KBM-7 (cell line): ENCODE measurements around the gene LDHAL6B.
"Not testable (repeated sequence)": the region's sequence is repeated elsewhere in the genome, so short reads cannot be mapped to it uniquely, and the experiment has no call there.

ENCODE experiments used
- DNase-seq: peaks from one replicate; pipeline ENCODE4 v3.0.0-alpha.2; 2015
- in situ Hi-C: fragments of 300-500 bp; cut with MboI; formaldehyde crosslinking; loops from 2 replicates; pipeline ENCODE4 v1.14.3; 2020; ENCODE audit warnings: low sequenced_read_pairs, low pct_unique_long_range_greater_than_20kb, mixed read lengths

The LDHAL6B gene

GRCh38 chr15:59206623-59207183 lies at the start of gene LDHAL6B:
Gene LDHAL6B (plus strand): TSS chr15:59206843. CDS start chr15:59206941, 98 bp downstream.
- in situ Hi-C loops = no loop called here
- no peak for DNase-seq

- in situ Hi-C loops = no loop called here
- DNase-seq = no peak
These were observed 49.2 kb upstream of the LDHAL6B start for GRCh38 chr15:59157396-59157795.

GRCh38 chr15:59157840-59158700 lies 48.6 kb upstream of the LDHAL6B start:
- no peak for DNase-seq
- in situ Hi-C loops = no loop called here

DNA sequence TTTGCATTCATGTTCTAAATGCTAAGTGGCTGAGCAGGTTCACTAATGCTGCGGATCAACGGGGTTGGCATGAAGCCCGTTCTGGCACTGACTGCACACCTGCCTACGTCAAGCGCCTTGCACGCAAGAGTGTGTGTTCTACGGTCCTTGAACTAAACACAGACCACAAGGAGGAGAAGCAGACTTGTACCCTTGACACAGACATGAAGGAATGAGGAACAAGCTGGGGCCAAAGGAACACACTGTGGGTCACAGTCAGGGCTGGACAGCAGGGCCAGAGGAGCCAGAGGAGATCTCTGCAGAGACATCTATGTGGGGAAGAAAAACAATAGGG lies 48.0 kb upstream of the LDHAL6B start:
- DNase-seq = no peak
- in situ Hi-C loops = no loop called here

DNA sequence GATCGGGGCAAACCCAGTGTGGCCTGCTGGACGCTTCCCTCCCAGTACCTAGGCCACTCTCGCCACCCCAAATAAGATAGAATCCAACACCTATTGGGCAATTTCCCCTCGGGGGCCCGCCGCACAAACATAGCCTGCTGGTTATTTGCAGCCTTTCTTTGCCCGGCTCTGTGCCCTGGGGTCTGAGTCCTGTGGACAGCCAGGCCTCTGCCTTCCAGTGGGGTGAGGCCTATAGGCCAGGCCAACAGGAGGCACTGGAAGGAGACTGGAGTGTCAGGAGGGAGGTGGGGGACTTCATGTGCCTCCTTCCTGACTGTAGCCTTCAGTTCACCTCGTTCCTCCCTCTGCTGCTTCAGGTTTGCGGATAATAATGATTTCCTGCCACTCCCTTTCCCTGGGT lies 47.4 kb upstream of the LDHAL6B start:
- in situ Hi-C loops = no loop called here

GRCh38 chr15:59160880-59161593 lies 45.6 kb upstream of the LDHAL6B start:
- in situ Hi-C loops = no loop called here
- DNase-seq = peak; percentile 20

More for the DNA sequence above, 47.4 kb upstream of the LDHAL6B start:
- no peak for DNase-seq

GRCh38 chr15:59162080-59162479 lies 44.6 kb upstream of the LDHAL6B start:
- DNase-seq, in situ Hi-C loops: not testable (repeated sequence)

GRCh38 chr15:59165726-59166125 lies 40.9 kb upstream of the LDHAL6B start:
- peak; percentile 65 for DNase-seq

GRCh38 chr15:59166166-59166565 lies 40.5 kb upstream of the LDHAL6B start:
- in situ Hi-C loops = no loop called here
- DNase-seq = no peak

More at GRCh38 chr15:59165726-59166125, 40.9 kb upstream of the LDHAL6B start:
- in situ Hi-C loops = no loop called here

DNA sequence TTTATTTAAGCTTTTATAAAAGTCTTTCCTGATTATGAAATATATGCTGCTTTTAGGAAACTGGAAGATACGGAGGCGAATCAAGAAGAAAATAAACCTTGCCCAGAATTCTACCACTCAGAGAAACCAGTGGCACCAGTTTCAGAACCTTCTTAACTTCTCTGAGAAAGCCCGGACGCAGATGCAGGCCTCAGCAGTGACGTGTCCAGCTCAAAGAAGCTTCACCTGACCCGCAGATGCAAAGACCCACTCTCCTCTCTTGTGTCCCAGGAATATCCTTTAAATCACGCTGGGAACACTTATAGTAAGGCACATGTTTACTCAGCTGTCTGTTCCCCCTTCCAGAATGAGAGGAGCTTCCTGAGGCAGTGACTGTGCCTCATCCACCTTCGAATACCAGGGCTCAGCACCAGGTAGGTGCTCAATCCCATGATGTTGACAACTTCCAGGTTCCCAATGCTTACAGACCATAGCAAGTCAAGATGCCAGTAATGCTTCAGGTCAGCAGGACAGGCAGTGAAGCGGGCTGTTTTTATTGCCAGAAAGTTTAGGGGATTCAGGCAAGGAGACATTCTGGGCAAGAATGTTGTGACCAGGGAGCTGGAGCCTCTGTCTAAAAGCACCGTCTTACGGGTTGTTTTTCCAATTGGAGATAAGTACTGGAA lies 39.9 kb upstream of the LDHAL6B start:
- DNase-seq = no peak
- in situ Hi-C loops = no loop called here

DNA sequence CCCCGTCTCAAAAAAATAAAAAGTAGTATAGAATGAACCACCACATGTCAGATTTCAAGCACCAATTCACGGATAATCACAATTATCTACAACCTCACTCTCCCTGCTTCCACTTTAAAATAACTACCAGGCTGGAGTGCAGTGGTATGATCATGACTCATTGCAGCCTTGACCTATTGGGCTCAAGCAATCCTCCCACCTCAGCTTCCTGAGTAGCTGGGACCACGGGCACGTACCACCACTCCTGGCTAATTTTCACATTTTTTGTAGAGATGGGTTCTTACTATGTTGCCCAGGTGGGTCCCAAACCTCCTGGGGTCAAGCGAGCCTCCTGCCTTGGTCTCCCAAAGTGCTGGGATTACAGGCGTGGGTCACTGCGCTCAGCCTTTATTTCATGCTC lies 38.1 kb upstream of the LDHAL6B start:
- no peak for DNase-seq
- in situ Hi-C loops = no loop called here

DNA sequence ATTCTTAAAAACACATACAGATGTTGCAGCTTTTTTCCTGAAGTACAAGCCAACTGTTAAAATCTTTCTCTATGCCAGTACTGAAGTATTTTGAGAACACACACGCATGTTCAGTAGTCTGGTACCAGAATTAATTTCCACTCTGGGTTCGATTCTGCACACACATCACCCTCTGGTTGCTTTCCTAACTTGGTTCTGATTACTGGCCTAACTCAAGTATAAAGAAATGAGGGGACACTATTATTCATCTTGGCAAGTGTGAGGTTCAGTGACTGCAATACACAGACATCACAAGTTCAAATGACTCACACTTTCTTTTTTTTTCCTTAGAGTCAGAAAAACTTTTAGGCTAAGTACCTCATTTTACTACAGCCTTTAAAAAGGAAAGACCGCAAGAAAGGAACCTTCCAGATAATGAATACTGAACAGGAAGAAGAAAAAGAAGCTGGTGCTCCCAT lies 37.4 kb upstream of the LDHAL6B start:
- DNase-seq = no peak
- in situ Hi-C loops = no loop called here

- peak; percentile 14 for DNase-seq
These were observed 36.2 kb upstream of the LDHAL6B start for GRCh38 chr15:59170295-59171066.

DNA sequence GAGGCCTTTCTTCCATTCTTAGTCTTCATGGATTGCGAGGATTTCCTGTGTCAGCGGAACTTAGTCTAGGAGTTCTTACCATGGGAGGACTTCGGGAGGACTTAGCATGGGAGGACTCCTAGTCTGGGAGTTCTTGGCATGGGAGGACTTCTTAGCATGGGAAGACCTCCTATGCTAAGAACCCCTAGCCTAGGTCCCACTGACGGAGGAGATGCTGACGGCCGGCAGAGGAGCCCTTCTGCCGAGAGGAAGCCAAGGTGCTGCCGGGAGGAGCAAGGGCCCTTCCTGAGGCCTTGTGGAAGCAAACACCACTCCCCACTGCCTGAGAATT lies 35.6 kb upstream of the LDHAL6B start:
- DNase-seq = no peak
- in situ Hi-C loops = no loop called here

More at GRCh38 chr15:59170295-59171066, 36.2 kb upstream of the LDHAL6B start:
- in situ Hi-C loops = no loop called here

DNA sequence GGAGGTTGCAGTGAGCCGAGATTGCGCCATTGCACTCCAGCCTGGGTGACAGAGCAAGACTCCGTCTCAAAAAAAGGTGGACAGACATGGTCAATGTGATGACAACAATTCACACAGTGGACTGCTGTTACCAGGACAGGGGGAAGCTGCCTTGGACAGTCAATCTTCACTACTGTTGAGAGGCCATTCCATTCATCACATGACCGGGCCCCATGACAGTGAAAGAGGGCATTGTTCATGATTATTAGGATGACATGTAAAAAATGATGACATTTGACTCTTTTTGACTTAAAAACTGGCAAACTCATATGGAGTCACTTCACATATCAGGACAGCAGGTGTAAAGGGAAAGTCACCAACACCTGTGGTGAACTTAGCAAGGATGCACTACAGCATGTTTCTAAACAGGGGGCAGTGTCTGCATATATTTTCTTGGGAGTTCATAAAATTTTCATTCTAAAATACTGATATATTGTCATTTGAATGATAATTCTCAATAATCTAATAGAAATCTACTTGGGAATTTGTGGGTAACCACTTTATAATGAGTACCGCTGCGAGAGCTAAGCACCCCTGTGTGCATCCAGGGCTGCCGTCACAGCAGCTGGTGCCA lies 34.2 kb upstream of the LDHAL6B start:
- no peak for DNase-seq
- in situ Hi-C loops = no loop called here

GRCh38 chr15:59173194-59173593 lies 33.4 kb upstream of the LDHAL6B start:
- no peak for DNase-seq
- in situ Hi-C loops = no loop called here

DNA sequence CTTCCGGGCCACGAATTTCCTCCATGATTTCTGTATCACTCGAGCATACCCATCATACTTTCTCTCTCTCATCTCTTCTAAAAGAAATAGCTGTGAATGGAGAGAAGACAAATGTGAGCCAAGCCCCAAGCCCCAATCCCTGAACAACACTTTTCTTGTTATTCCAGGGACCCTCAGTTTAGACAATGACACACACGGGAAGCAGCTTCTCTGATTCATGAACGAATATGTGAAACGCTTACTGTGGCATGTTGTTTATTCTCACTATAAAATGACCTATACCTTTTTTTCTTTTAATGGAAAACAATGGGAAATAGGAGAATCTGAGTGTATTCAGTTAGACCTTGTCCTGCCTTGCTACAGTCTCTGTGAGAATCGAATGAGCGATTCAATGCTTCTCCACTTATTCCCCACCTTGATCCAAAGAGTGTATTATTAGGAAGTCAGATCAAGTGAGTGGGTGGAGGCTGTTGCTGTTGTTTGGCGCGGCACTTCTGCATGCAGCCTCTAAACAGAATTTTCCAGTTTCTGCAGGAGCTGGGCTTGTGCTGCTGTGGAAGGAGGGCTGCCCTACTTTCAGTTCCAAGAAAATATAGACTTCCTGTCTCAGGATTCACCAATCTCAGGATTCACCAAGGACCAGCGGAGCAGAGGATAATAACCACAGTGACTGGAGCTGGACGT lies 32.4 kb upstream of the LDHAL6B start:
- DNase-seq = no peak
- in situ Hi-C loops = no loop called here
